ENCODE results near the gene KDM5B.

Gene KDM5B

DNA sequence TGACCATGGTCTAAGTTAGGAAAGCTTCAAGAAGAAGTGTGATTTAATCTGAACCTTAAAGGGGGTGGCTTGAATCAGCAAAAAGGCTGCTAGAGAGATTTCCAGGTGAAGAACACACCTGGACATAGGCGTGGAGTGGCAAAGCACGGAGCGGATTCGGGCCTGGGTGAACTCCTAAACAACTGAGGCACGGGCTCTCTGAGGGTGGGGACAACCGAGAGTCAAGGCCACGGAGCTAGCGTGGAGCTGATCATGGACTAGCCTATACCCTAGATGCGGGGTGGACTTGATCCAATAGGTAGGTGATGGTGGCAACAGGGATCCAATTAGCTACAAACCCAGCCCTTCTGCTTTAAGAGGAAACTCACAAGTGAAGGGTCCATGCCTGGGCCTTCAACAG is 125.7 kb downstream of the KDM5B start:
- DNase-seq, result no peak

- no peak for DNase-seq
Measured at GRCh38 chr1:202681736-202682420, 126.3 kb downstream of the KDM5B start.

DNA sequence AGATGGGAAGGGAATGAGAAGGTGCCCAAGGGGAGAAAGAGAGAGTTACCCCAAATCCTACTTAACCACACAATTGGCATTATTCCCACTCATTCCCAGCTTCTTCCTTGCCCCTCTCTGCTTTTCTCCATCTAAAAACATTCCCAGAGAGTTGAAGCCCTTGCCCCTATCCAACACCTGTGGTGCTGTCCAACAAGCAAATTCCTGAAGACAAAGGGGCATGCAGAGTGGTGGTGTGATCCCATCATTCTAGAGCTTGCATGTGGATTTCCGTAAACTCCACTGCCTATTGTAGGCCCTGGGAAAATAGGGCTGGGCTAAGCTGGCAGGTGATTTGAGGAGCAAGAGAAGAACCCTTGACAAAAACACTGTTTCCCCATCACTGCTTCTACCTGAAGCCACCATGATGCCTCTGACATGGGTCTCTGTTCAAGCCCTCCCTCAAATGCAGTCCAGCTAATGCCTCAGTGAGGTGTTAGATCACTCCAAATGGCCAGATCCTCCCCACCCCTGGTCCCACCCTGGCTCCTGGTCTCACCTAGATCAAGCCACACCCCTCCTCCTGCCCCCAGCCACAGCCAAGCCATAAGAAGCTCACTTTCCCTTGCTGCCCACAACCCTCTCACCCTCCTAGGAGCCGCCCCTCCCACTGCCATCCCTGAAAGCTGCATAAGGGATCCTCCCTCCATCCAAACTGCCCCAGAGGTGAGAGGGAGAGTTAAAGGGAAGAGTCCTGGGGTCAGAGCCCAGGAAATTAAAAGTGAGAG is 127.5 kb downstream of the KDM5B start:
- no peak for DNase-seq

- no peak for DNase-seq
Measured at GRCh38 chr1:202679406-202680177, 128.6 kb downstream of the KDM5B start.

- no peak for DNase-seq
Measured at GRCh38 chr1:202677433-202677832, 130.8 kb downstream of the KDM5B start.

All from NCI-H2171 (cell line).